GM12874 (cell line): Measurements from ENCODE around the gene BNC2.

Experiments used
- TF ChIP-seq, protein P1 (sequence below): IDR thresholded peaks from 2 replicates; pipeline ENCODE4 v1.5.1; 2011; ENCODE audit warnings: low read depth, mild to moderate bottlenecking, control low read depth, low read length, moderate library complexity; ENCODE audit not compliant: insufficient read depth

BNC2 gene

DNA sequence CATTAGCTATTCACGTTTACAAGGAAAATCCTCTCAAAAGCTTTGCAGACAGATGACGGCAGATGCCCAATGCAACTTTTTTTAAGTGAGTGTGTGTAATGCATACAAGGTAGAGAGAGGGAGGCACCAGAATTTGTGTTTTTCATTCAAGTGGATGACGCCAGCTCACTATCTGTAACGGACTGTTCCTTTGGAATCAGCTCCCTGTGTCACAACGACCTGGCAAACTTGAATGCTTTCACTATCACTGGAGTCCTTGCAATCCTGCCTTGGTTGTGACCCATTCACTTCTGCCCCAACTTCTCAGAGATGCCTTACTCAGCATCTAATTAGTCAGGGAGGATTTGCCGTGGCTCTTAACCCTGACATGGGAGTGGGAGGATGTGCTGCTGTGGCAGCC, 148.5 kb downstream of the BNC2 start:
- TF ChIP-seq, protein P1, sequence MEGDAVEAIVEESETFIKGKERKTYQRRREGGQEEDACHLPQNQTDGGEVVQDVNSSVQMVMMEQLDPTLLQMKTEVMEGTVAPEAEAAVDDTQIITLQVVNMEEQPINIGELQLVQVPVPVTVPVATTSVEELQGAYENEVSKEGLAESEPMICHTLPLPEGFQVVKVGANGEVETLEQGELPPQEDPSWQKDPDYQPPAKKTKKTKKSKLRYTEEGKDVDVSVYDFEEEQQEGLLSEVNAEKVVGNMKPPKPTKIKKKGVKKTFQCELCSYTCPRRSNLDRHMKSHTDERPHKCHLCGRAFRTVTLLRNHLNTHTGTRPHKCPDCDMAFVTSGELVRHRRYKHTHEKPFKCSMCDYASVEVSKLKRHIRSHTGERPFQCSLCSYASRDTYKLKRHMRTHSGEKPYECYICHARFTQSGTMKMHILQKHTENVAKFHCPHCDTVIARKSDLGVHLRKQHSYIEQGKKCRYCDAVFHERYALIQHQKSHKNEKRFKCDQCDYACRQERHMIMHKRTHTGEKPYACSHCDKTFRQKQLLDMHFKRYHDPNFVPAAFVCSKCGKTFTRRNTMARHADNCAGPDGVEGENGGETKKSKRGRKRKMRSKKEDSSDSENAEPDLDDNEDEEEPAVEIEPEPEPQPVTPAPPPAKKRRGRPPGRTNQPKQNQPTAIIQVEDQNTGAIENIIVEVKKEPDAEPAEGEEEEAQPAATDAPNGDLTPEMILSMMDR = no peak

DNA sequence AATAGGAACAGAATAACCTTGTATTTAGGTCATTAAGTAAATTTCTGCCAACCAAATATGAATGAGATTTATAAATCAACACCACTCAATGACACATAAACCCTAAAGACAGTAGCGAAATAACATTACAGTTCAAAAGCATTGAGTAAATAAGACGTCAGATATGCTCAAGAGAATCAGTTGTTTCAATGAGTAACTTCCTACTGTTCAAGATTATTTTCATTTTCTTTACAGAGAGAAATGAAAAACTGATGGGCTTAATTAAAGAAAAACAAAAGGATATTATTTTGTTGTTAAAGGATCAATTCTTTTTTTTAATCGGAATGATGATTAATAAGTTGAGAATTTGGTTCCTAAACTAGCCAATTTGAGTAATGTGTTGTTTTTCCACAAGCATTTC, 150.1 kb downstream of the BNC2 start:
- TF ChIP-seq, protein P1 = no peak

DNA sequence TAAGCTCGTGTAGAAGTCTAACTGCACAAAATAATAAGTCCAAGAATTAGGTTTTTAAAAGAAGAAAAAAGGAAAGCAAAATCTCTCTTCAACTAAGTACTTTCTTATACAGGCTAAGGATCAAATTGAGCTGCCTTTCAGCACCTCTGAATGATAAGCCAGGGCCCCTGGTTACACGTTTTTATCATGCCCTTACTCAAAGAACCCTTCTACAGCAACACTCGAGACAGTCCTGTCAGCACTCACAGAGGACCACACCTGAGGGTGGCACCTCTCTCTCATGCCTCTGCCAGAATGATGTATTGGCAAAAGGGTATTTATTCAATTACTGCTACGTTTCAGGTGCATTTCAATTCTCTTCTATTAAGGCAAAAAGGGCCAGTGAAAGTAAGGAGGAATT, 150.5 kb downstream of the BNC2 start:
- TF ChIP-seq, protein P1 = no peak

DNA sequence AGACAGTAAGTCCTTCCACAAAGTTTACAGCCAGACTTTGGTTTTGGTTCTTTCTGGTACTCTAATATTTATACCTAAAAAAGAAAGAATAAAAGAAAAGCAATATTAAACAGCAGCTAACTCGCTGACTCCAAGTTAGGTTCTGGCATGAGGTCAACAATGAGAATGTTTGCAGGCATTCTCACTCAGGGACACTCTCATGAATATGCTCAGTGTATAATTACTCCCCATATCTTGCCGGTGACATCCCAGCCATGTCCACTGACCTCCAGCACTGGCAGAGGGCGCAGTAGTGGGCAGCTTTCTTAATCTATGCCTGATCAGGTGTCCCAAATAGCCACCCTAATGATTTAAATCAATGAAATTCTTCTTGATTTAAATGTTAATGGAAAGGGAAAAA, 151.5 kb downstream of the BNC2 start:
- TF ChIP-seq, protein P1 = no peak

DNA sequence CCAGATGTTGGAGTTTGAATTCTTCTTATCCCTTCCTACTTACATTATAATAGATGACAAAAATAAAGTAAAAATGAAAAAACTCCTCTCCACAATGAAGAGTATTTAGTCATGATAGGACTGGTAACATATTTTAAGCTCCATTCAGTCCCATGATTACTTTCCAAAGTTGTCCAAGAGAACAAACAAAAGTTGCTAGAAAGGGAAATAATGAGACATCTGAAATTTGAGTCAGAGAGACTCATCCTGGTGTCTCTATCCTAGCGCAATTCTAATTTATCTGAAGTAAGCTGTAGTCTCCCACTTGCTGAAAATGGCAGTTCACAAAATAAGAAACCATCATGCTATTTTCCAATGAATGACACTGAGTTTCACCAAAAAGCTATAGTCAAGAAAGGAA, 152.2 kb downstream of the BNC2 start:
- TF ChIP-seq, protein P1 = no peak

DNA sequence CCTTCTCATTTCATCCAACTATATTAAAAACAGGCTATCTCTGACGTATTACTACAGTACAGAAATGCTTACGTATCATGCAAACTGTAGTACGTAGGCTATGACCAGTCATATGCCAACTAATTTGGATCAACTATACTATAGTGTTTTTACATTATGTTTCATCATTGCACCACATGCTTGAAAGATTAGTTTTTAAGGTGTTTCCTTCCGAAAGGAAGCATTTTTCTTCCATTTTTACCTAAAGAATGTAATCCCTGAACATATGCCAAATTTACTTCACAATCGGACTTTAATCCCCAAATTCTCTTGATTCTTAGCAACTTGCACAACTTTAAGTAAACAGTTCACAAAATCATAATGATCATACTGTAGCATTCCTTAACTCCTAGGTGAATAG, 153.9 kb downstream of the BNC2 start:
- TF ChIP-seq, protein P1 = no peak

DNA sequence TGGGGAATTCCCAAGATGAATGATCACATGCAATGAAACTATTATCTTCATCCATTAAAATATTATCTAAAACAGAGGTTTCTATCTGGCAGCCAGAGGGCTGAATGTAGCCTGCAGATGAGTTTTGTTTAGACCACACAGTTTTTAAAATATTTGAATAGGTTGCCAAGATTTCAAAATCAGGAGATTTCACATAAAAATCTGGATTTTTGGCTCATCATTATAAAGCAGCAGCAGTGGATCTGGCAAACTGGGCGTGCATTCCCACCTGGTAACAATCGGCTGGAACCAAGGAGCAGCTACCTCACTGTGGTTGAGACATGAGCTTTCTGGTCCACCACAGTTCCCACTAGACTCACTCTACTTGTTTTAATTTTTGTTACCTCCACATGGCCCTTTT, 155.1 kb downstream of the BNC2 start:
- TF ChIP-seq, protein P1 = no peak

DNA sequence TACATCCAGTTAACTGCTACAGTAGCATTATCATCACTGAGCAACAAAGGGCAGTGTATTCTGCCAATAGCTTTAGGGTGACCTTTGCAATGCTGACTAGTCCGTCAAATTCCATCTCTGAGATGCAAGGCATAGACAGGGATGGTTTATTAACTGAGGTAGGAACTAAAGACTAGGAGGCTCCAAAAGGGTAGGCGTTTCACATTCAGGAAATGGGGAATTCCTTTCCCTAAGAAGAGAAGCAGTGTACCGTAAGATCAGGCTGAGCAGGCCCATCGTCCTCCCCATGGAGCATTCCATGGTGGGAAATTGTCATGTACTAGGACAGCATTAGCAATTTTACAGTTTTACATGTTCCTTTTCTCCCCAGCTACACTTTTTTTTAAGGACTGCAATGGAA, 157.7 kb downstream of the BNC2 start:
- TF ChIP-seq, protein P1 = no peak
